Measurements from ENCODE around the gene LMTK2.

GRCh38 chr7:98203964-98204605 lies 97.4 kb downstream of the LMTK2 start:
- no peak for TF ChIP-seq CTCF (IDR thresholded peaks at IDR 0.05 in 8 of 11, conservative IDR thresholded peaks at IDR 0.05 in 3 of 11)
- no peak for TF ChIP-seq POLR2A (IDR thresholded peaks at IDR 0.05)
